Esophagus squamous epithelium (tissue), 4 donors: ENCODE results near the gene HARBI1.

Experiments
- CTCF ChIP-seq, 6 experiments: fragments of 450-650 bp in 4 of 6; fragments of 200-600 bp in 2 of 6; sonication (generic) in 2 of 6; IDR thresholded peaks; one replicate each; pipeline ENCODE4 v1.5.1; 2016 to 2019; ENCODE audit warnings: antibody characterized with exemption in 6 of 6, mild to moderate bottlenecking in 4 of 6, moderate library complexity in 4 of 6
- POLR2A ChIP-seq, 4 donors: fragments of 450-650 bp; IDR thresholded peaks; one replicate each; pipeline ENCODE4 v1.6.1; 2017; ENCODE audit warnings: antibody characterized with exemption in 4 of 4, mild to moderate bottlenecking in 4 of 4, moderate library complexity in 3 of 4

- TF ChIP-seq POLR2A (IDR thresholded peaks at IDR 0.05) (no peak), CTCF (IDR thresholded peaks at IDR 0.05) (no peak)
Observed at GRCh38 chr11:46659908-46660307, 42.9 kb upstream of the HARBI1 start.
